HepG2 (cell line): ENCODE measurements around the gene TIMM10. TPM values are rescaled to one million over a fixed set of nuclear protein-coding genes. Genes with fewer than 3 reads are reported as not detected.
A peak's percentile ranks its signal among the peaks of the same experiment; 100 is the strongest.

Experiments
- ATAC-seq: fragments of 200-7000 bp; cut with Tn5 transposase; 3 replicates; pipeline ENCODE4 v1.9.1; 2020; ENCODE audit warnings: mild to moderate bottlenecking, moderate library complexity
- BruUV-seq: library from RNA; stranded (reverse); fragments of 400-500 nt; replicated peaks from 2 replicates; lab custom pipeline; 2021; lab: Mats Ljungman, UMichigan
- CTCF ChIA-PET: fragments of 300-600 bp; formaldehyde crosslinking; extraction: SDS; loops from one replicate; lab custom pipeline; 2021; ENCODE audit warnings: low total read pairs, inconsistent platforms, low intra/inter-chr PET ratio; lab: Yijun Ruan, JAX
- POLR2A ChIA-PET: fragments of 350-600 bp; sonication (Branson Sonifier 250); formaldehyde crosslinking; loops from one replicate; lab custom pipeline; 2020; ENCODE audit warnings: antibody characterized with exemption, inconsistent platforms; lab: Yijun Ruan, JAX
- DNase-seq: peaks from one replicate; pipeline ENCODE4 v3.0.0-alpha.2; 2015; ENCODE audit warnings: low spot score
- FAIRE-seq: peaks from 3 replicates; lab custom pipeline; 2011; peaks lifted over from hg19 to GRCh38; lab: Jason Lieb, UNC
- H2AFZ ChIP-seq: one replicate; pipeline ENCODE4 v1.6.1; 2011; ENCODE audit warnings: low read length, inconsistent platforms
- H3K27ac ChIP-seq: fragments of 300-600 bp; 3 replicates; pipeline ENCODE4 v1.8.0; 2011; ENCODE audit warnings: mixed run types, mild to moderate bottlenecking, mixed read lengths, low read length, inconsistent platforms; ENCODE audit not compliant: insufficient read depth; ENCODE audit errors: extremely low read length
- H3K27me3 ChIP-seq, 2 experiments: fragments of 200-600 bp in 1 of 2; 2 replicates in 1 of 2; 3 replicates in 1 of 2; pipeline versions ENCODE4 v1.6.0 to v1.8.0; 2011; ENCODE audit warnings: low read length in 2 of 2, mild to moderate bottlenecking in 2 of 2, moderate library complexity in 2 of 2, inconsistent platforms in 1 of 2; ENCODE audit not compliant: insufficient read depth in 2 of 2, control insufficient read depth in 1 of 2
- H3K36me3 ChIP-seq, 2 experiments: fragments of 200-600 bp in 1 of 2; replicated peaks in 1 of 2; 2 replicates in 1 of 2; 3 replicates in 1 of 2; pipeline versions ENCODE4 v1.5.1 to v1.8.0; 2011; ENCODE audit warnings: low read length in 2 of 2, inconsistent platforms in 1 of 2; ENCODE audit not compliant: insufficient read depth in 2 of 2, control insufficient read depth in 1 of 2
- H3K4me1 ChIP-seq: 2 replicates; pipeline ENCODE4 v1.5.1; 2012; ENCODE audit warnings: low read length, inconsistent platforms; ENCODE audit not compliant: insufficient read depth
- H3K4me2 ChIP-seq: 2 replicates; pipeline ENCODE4 v1.6.0; 2011; ENCODE audit warnings: low read depth, low read length, inconsistent platforms
- H3K4me3 ChIP-seq, 3 experiments: fragments of 200-600 bp in 1 of 3; sonication (generic), shearing (Covaris generic) in 1 of 3; replicated peaks in 1 of 3; 2 replicates each; pipeline ENCODE4 v1.5.1; 2011 to 2016; ENCODE audit warnings: low read length in 3 of 3, inconsistent platforms in 2 of 3, low read depth in 2 of 3, mild to moderate bottlenecking in 2 of 3, control low read depth in 1 of 3, mixed read lengths in 1 of 3; ENCODE audit not compliant: insufficient read depth in 1 of 3
- H3K79me2 ChIP-seq: one replicate; pipeline ENCODE4 v1.6.1; 2011; ENCODE audit warnings: low read length, inconsistent platforms; ENCODE audit not compliant: insufficient read depth
- H3K9ac ChIP-seq: 2 replicates; pipeline ENCODE4 v1.6.0; 2011; ENCODE audit warnings: mild to moderate bottlenecking, low read depth, low read length, inconsistent platforms; ENCODE audit not compliant: insufficient read depth
- H3K9me3 ChIP-seq: 2 replicates; pipeline ENCODE4 v1.5.1; 2012; ENCODE audit warnings: mild to moderate bottlenecking, low read length
- H4K20me1 ChIP-seq: 2 replicates; pipeline ENCODE4 v1.6.0; 2011; ENCODE audit warnings: inconsistent platforms, mild to moderate bottlenecking, low read length, moderate library complexity; ENCODE audit not compliant: insufficient read depth
- ATAD3A ChIP-seq: sonication (generic); formaldehyde crosslinking; IDR thresholded peaks from 2 replicates; pipeline ENCODE4 v1.4.0; 2020; ENCODE audit warnings: missing genetic modification reagents
- CENPX ChIP-seq: sonication (generic); formaldehyde crosslinking; IDR thresholded peaks from 2 replicates; pipeline ENCODE4 v1.9.0; 2021; ENCODE audit warnings: mild to moderate bottlenecking, missing genetic modification reagents, moderate library complexity
- CTCF ChIP-seq: sonication (generic); formaldehyde crosslinking; IDR thresholded peaks from 2 replicates; pipeline ENCODE4 v1.5.0; 2020; ENCODE audit warnings: mild to moderate bottlenecking, missing genetic modification reagents, moderate library complexity
- EHMT2 ChIP-seq: fragments of 200-600 bp; sonication (generic); IDR thresholded peaks from 2 replicates; pipeline ENCODE4 v1.7.0; 2017; ENCODE audit warnings: antibody characterized with exemption, low read depth, low read length, borderline replicate concordance
- HMGXB3 ChIP-seq: sonication (generic); formaldehyde crosslinking; IDR thresholded peaks from 2 replicates; pipeline ENCODE4 v1.4.0; 2020; ENCODE audit warnings: missing genetic modification reagents, borderline replicate concordance
- IKZF1 ChIP-seq: fragments of 450-650 bp; IDR thresholded peaks from 2 replicates; pipeline ENCODE4 v1.7.1; 2016
- MTF2 ChIP-seq: sonication (generic); formaldehyde crosslinking; IDR thresholded peaks from 2 replicates; pipeline ENCODE4 v1.5.0; 2020; ENCODE audit warnings: missing genetic modification reagents, borderline replicate concordance
- STAT5B ChIP-seq: sonication (generic); formaldehyde crosslinking; IDR thresholded peaks from 2 replicates; pipeline ENCODE4 v1.4.0; 2020; ENCODE audit warnings: missing genetic modification reagents
- TARDBP ChIP-seq: sonication (generic); formaldehyde crosslinking; IDR thresholded peaks from 2 replicates; pipeline ENCODE4 v1.8.0; 2022; ENCODE audit warnings: mild to moderate bottlenecking, missing genetic modification reagents
- THYN1 ChIP-seq: sonication (generic); formaldehyde crosslinking; IDR thresholded peaks from 2 replicates; pipeline ENCODE4 v1.8.1; 2023; ENCODE audit warnings: low read depth, mild to moderate bottlenecking, moderate library complexity, missing genetic modification reagents, borderline replicate concordance
- ZC3H4 ChIP-seq: sonication (generic); formaldehyde crosslinking; IDR thresholded peaks from 2 replicates; pipeline ENCODE4 v1.4.0; 2020; ENCODE audit warnings: missing genetic modification reagents, borderline replicate concordance
- ZNF10 ChIP-seq: sonication (generic); formaldehyde crosslinking; IDR thresholded peaks from 2 replicates; pipeline ENCODE4 v1.4.0; 2020; ENCODE audit warnings: mild to moderate bottlenecking, low read depth, missing genetic modification reagents, borderline replicate concordance
- ZNF12 ChIP-seq: sonication (generic); formaldehyde crosslinking; IDR thresholded peaks from 2 replicates; pipeline ENCODE4 v1.5.0; 2020; ENCODE audit warnings: missing genetic modification reagents
- ZNF383 ChIP-seq: sonication (generic); formaldehyde crosslinking; IDR thresholded peaks from 2 replicates; pipeline ENCODE4 v1.4.0; 2020; ENCODE audit warnings: missing genetic modification reagents, mild to moderate bottlenecking, borderline replicate concordance
- ZNF674 ChIP-seq: sonication (generic); formaldehyde crosslinking; IDR thresholded peaks from 2 replicates; pipeline ENCODE4 v1.5.0; 2020; ENCODE audit warnings: low read depth, mild to moderate bottlenecking, missing genetic modification reagents
- ZNF776 ChIP-seq: sonication (generic); formaldehyde crosslinking; IDR thresholded peaks from 2 replicates; pipeline ENCODE4 v1.4.0; 2020; ENCODE audit warnings: mild to moderate bottlenecking, missing genetic modification reagents
- ZNF781 ChIP-seq: sonication (generic); formaldehyde crosslinking; IDR thresholded peaks from 2 replicates; pipeline ENCODE4 v1.5.1; 2020; ENCODE audit warnings: borderline replicate concordance, mild to moderate bottlenecking, missing genetic modification reagents; ENCODE audit errors: not compliant biosample characterization
- ZSCAN31 ChIP-seq: sonication (generic); formaldehyde crosslinking; IDR thresholded peaks from 2 replicates; pipeline ENCODE4 v1.5.0; 2020; ENCODE audit warnings: low read depth, mild to moderate bottlenecking, missing genetic modification reagents
- WGBS: methylation state at CpG from one replicate; pipeline ENCODE4 v1.1.6; 2017; ENCODE audit warnings: low lambda C conversion rate; 5-methylcytosine and 5-hydroxymethylcytosine counted together
- in situ Hi-C: cut with HindIII; loops from 2 replicates; pipeline ENCODE4 v1.10.0; 2017; ENCODE audit warnings: low pct_unique_long_range_greater_than_20kb; ENCODE audit not compliant: extremely low pct_ligation_motif_present
- intact Hi-C: fragments of 100-400 bp; cut with micrococcal nuclease; formaldehyde crosslinking; loops from one replicate; pipeline ENCODE4 v1.10.0; 2022; ENCODE audit not compliant: unreplicated experiment
- polyA plus RNA-seq, 8 experiments: library from polyadenylated mRNA; depleted of rRNA in 3 of 8; stranded (reverse) in 7 of 8; unstranded in 1 of 8; fragments of >200 nt; fragmentation: Illumina TruSeq in 4 of 8; extraction: Trizol in 4 of 8; gene quantifications; 2 replicates each; pipeline versions ENCODE4 v1.2.1 to v1.2.3, GENCODE V29; 2011 to 2016; ENCODE audit warnings: low read depth in 4 of 8, missing spikeins in 1 of 8, mixed read lengths in 1 of 8; ENCODE audit not compliant: insufficient read depth in 1 of 8
- total RNA-seq, 5 experiments: library from RNA; depleted of rRNA; stranded (reverse); fragments of >200 nt; fragmentation: Illumina TruSeq; extraction: Trizol; gene quantifications; 2 replicates each; pipeline ENCODE4 v1.2.3, GENCODE V29; 2016; ENCODE audit warnings: low read depth in 1 of 5

The TIMM10 gene
- total and polyA plus RNA-seq, 2 of the 13 experiments (the other 11 are each of a cell fraction or from before 2014, with no cell fraction given) = 67.8 to 82.2 TPM

DNA sequence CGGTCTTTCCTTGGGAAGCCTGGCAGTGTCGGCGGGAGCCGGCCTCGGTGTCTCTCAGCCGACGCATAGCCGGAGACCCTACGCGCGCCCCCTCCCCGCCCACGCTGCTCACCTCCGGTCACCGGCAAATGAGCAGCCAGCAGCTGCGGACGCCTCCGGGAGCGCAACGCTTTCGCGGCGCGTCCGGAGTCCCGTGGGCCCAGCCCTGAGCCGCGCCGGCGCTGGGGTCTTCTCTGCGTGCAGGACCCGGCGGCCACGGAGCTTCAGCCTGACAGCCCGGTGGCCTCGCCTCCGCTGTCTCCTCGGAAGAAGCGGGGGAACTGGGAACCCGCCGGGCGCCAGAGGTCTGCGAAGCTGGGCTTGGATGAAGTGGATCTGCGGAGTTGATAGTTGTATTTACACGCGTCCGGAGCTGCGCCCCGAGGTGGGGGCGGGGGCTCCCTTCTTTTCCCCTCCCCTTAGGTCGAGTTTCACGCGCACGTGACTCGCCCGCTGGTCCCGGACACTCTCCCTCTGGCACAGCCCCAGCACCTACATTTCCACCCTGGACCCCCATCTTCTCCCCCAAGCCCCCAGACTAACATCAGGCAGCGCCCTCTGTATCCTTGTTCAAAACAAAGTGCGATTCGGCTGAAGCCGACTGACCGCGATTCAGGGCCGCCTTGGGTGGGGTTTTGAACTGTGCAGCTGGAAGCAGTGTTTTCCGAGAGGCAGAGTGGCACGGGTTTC is 15.1 kb downstream of the TIMM10 start, which contains the start of gene SLC43A1:
TSS of gene SLC43A1 (minus strand) at position 371 of the 729 bp plus-strand sequence. CDS start 1,591 bp downstream, outside the sequence.
- no peaks in the 10 kb centered on the region for H3K27me3 ChIP-seq
- peaks cover 0 to 13% of the 10 kb centered on the region in 2 experiments; a peak in 1 of 5 replicates for H3K36me3 ChIP-seq
- H3K9me3 ChIP-seq = no peaks in the 10 kb centered on the region
- intact Hi-C loops = loop anchor here (1.0 kb wide), 1 partner anchor 18 kb away; no protein-coding TSS in a partner anchor
- peak within 1 kb of the TSS; percentile 82 for H3K27ac ChIP-seq
- ChIA-PET POLR2A (interaction anchor here (0.8 to 6.9 kb wide), 15 partner anchors 8 to 190 kb away, joined by 3 to 111 read pairs (median 4); partner anchors contain the start of genes RTN4RL2 and TIMM10), CTCF (interaction anchor here (1.5 kb wide), 1 partner anchor 13 kb away, joined by 4 read pairs; no protein-coding TSS in a partner anchor)
- peak within 1 kb of the TSS; percentile 96 for H3K4me2 ChIP-seq
- peaks cover 61% of the 10 kb centered on the region for H3K4me1 ChIP-seq
- DNase-seq (peak; percentile 46), ATAC-seq (peak; percentile 73), FAIRE-seq (no peak)
- no peaks in the 10 kb centered on the region for H4K20me1 ChIP-seq
- WGBS = 2% methylated on average over 13 of the region's 66 CpGs
- peak within 1 kb of the TSS; percentile 76 to 95 (median 86) for H3K4me3 ChIP-seq
- H2AFZ ChIP-seq = no peak within 1 kb of the TSS
- no TSS peak for BruUV-seq
- H3K79me2 ChIP-seq = peaks cover 45% of the 10 kb centered on the region
- in situ Hi-C loops = no loop called here
- peak within 1 kb of the TSS; percentile 85 for H3K9ac ChIP-seq
- no peak for TF ChIP-seq MTF2 (CRISPR knock-in tag)
- no peak for TF ChIP-seq HMGXB3 (CRISPR knock-in tag)
- TF ChIP-seq STAT5B = no peak
- TF ChIP-seq ZSCAN31 (CRISPR knock-in tag) = no peak; the same call in 1 of the 2 replicates
- no peak for TF ChIP-seq CENPX
- no peak; the same call in 1 of the 2 replicates for TF ChIP-seq ZNF674 (CRISPR knock-in tag)
- TF ChIP-seq IKZF1 = no peak
- TF ChIP-seq EHMT2 = no peak
- no peak for TF ChIP-seq ZNF383 (CRISPR knock-in tag)
- no peak for TF ChIP-seq ZC3H4 (CRISPR knock-in tag)
- TF ChIP-seq ZNF776 (CRISPR knock-in tag) = peak; percentile 95
- no peak for TF ChIP-seq ZNF781 (CRISPR knock-in tag)
- TF ChIP-seq ZNF12 = 0 out of 2 replicates have a peak, but pooled peaks have one; percentile 20
- TF ChIP-seq THYN1 (CRISPR knock-in tag) = 0 out of 2 replicates have a peak, but pooled peaks have one; percentile 17
- peak; percentile 58; the same call in 1 of the 2 replicates for TF ChIP-seq TARDBP
- TF ChIP-seq CTCF (CRISPR knock-in tag) = peak; percentile 32
- TF ChIP-seq ZNF10 (CRISPR knock-in tag) = no peak
- TF ChIP-seq ATAD3A = no peak
